OCI-LY3 (cell line): Measurements from ENCODE around the gene SYCP2L.

ENCODE experiments used
- EZH2phosphoT487 ChIP-seq: fragments of 200-600 bp; shearing (Covaris generic); IDR thresholded peaks from 2 replicates; pipeline ENCODE4 v1.6.1; 2018; ENCODE audit warnings: antibody characterized with exemption, mixed run types, low read depth
- TF ChIP-seq, protein P1 (sequence below): fragments of 200-600, 300-600 bp; sonication (generic); IDR thresholded peaks from 2 replicates; pipeline ENCODE4 v1.5.1; 2014; ENCODE audit warnings: antibody characterized with exemption, low read length, low read depth

DNA sequence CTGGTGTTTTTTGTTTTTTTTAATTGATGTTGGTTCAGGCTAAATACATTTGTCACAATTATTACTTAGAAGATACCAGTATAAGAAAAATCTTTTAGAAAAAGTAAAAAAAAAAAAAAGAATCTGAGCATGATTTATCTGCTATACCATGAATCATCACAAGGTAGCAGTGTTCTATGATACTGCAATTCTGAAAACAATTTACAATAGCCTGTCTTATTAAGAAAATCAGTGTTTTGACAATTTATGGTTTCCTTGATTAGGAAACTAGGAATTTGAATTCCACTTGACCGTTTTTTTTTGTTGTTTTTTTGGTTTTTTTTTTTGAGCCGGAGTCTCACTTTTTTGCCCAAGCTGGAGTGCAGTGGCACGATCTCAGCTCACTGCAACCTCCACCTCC lies 39.2 kb upstream of the SYCP2L start:
- TF ChIP-seq, protein P1, sequence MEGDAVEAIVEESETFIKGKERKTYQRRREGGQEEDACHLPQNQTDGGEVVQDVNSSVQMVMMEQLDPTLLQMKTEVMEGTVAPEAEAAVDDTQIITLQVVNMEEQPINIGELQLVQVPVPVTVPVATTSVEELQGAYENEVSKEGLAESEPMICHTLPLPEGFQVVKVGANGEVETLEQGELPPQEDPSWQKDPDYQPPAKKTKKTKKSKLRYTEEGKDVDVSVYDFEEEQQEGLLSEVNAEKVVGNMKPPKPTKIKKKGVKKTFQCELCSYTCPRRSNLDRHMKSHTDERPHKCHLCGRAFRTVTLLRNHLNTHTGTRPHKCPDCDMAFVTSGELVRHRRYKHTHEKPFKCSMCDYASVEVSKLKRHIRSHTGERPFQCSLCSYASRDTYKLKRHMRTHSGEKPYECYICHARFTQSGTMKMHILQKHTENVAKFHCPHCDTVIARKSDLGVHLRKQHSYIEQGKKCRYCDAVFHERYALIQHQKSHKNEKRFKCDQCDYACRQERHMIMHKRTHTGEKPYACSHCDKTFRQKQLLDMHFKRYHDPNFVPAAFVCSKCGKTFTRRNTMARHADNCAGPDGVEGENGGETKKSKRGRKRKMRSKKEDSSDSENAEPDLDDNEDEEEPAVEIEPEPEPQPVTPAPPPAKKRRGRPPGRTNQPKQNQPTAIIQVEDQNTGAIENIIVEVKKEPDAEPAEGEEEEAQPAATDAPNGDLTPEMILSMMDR, result peak; percentile 40; the same call in 1 of the 2 replicates
- TF ChIP-seq EZH2phosphoT487, result no peak
